Panc1 (cell line): ENCODE results near the gene BOD1L2. TPM values are rescaled to one million over a fixed set of nuclear protein-coding genes. Genes with fewer than 3 reads are reported as not detected.

Experiments
- ATAC-seq: fragments of 200-7000 bp; cut with Tn5 transposase; 2 replicates; pipeline ENCODE4 v1.9.1; 2020; ENCODE audit warnings: mild to moderate bottlenecking, moderate library complexity
- BruUV-seq: library from RNA; stranded (reverse); fragments of 400-500 nt; replicated peaks from 2 replicates; lab custom pipeline; 2021; lab: Mats Ljungman, UMichigan
- CTCF ChIA-PET: fragments of 300-600 bp; sonication (Branson Sonifier 250); formaldehyde crosslinking; loops from one replicate; lab custom pipeline; 2022; ENCODE audit warnings: antibody characterized with exemption; lab: Charles Lee
- POLR2A ChIA-PET: fragments of 300-600 bp; sonication (Branson Sonifier 250); formaldehyde crosslinking; loops from one replicate; lab custom pipeline; 2022; ENCODE audit warnings: antibody characterized with exemption; lab: Charles Lee
- DNase-seq: peaks from one replicate; pipeline ENCODE4 v3.0.0-alpha.2; 2010; ENCODE audit warnings: low read depth, low spot score
- H3K27ac ChIP-seq: 2 replicates; pipeline ENCODE4 v1.5.1; 2011; ENCODE audit warnings: mild to moderate bottlenecking, low read length, inconsistent platforms
- H3K27me3 ChIP-seq: fragments of 200-500 bp; sonication (Bioruptor generic); 2 replicates; pipeline ENCODE4 v1.6.0; 2014; ENCODE audit warnings: low read length, inconsistent platforms; ENCODE audit not compliant: control insufficient read depth, insufficient read depth
- H3K36me3 ChIP-seq: fragments of 200-500 bp; sonication (Bioruptor generic); 2 replicates; pipeline ENCODE4 v1.5.1; 2014; ENCODE audit warnings: inconsistent platforms, mild to moderate bottlenecking, low read length, moderate library complexity; ENCODE audit not compliant: control insufficient read depth, insufficient read depth
- H3K4me1 ChIP-seq: 2 replicates; pipeline ENCODE4 v1.5.1; 2011; ENCODE audit warnings: inconsistent platforms, mild to moderate bottlenecking, low read length, moderate library complexity; ENCODE audit not compliant: control insufficient read depth, insufficient read depth
- H3K4me3 ChIP-seq, 2 experiments: 2 replicates each; pipeline ENCODE4 v1.5.1; 2011 to 2012; ENCODE audit warnings: low read depth in 2 of 2, low read length in 2 of 2, mild to moderate bottlenecking in 2 of 2, inconsistent platforms in 1 of 2, moderate library complexity in 1 of 2
- H3K9me3 ChIP-seq: fragments of 200-500 bp; sonication (Bioruptor generic); 2 replicates; pipeline ENCODE4 v1.5.1; 2014; ENCODE audit warnings: low read depth, mild to moderate bottlenecking, inconsistent platforms, low read length, moderate library complexity; ENCODE audit not compliant: control insufficient read depth, insufficient read depth
- CTCF ChIP-seq: fragments of 450-650 bp; IDR thresholded peaks from 2 replicates; pipeline ENCODE4 v1.5.1; 2017; ENCODE audit warnings: mild to moderate bottlenecking
- POLR2AphosphoS5 ChIP-seq: IDR thresholded peaks from 2 replicates; pipeline ENCODE4 v1.6.1; 2012; ENCODE audit warnings: mild to moderate bottlenecking, low read depth, low read length, moderate library complexity
- SIN3A ChIP-seq: IDR thresholded peaks from 2 replicates; pipeline ENCODE4 v1.6.1; 2012; ENCODE audit warnings: low read depth, mild to moderate bottlenecking, low read length, moderate library complexity, borderline replicate concordance; ENCODE audit not compliant: insufficient read depth
- TCF7L2 ChIP-seq: IDR thresholded peaks from 2 replicates; pipeline ENCODE4 v1.6.1; 2011; ENCODE audit warnings: mild to moderate bottlenecking, low read depth, low read length, inconsistent platforms
- in situ Hi-C: cut with HindIII; loops from 2 replicates; pipeline ENCODE4 v1.10.0; 2016; ENCODE audit warnings: low sequenced_read_pairs, low pct_unique_long_range_greater_than_20kb
- intact Hi-C: fragments of 100-400 bp; cut with micrococcal nuclease; formaldehyde crosslinking; loops from one replicate; pipeline ENCODE4 v1.10.0; 2022; ENCODE audit not compliant: unreplicated experiment
- total RNA-seq: library from RNA; stranded (reverse); gene quantifications from one replicate; pipeline ENCODE4 v1.2.1, GENCODE V29; 2021; ENCODE audit not compliant: unreplicated experiment
- TF ChIP-seq, protein P1 (sequence below), 2 experiments: IDR thresholded peaks; 2 replicates each; pipeline ENCODE4 v1.6.1; 2011 to 2012; ENCODE audit warnings: low read depth in 2 of 2, control low read depth in 1 of 2, low read length in 1 of 2, mild to moderate bottlenecking in 1 of 2, moderate library complexity in 1 of 2; ENCODE audit not compliant: insufficient read depth in 1 of 2

BOD1L2 gene
- total RNA-seq, 1 experiment from 2014 or later, result not detected

- no peak for DNase-seq
These were observed 21.3 kb upstream of the BOD1L2 start for GRCh38 chr18:57125627-57126026.

DNA sequence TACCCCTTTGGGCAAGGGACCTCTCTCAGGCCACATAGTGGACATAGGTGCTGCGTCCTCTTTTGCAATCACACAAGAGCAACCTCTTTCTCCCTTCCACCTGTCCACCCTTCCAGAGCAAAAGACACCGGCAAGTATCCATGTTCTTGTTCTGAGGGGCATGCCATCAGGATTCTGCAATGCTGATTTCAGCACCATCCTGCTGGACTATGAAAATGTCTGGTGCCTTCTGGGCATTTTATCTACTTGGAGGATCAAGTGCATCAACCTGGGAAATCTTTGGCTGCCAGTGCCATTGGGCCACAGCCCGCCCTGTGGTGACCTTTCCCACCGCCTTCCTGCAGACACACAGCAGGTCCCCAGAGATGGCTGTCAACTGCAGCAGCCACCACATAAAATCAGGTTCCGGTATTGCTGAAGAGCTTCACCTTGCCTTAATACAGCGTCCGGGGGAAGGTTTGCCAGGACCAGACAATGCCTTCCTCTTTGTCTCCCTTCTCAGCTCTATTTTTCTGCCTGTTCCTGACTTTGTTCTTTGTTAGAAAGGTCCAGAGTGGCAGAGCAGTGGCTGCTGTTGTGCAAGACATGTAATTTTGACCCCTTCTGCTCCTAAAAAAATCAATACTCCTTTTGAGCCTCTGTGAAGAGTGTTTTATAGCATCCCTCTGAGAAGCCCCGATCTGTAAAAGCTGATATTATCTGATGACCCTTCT lies 18.5 kb upstream of the BOD1L2 start:
- no peaks in the 10 kb centered on the region for H3K4me1 ChIP-seq
- DNase-seq (no peak), ATAC-seq (no peak)
- in situ Hi-C loops, result no loop called here
- no peak overlapping the region for H3K4me3 ChIP-seq
- no peaks in the 10 kb centered on the region for H3K9me3 ChIP-seq
- ChIA-PET POLR2A (no interaction called here), CTCF (no interaction called here)
- intact Hi-C loops, result no loop called here
- no peaks in the 10 kb centered on the region for H3K36me3 ChIP-seq
- BruUV-seq, result no TSS peak
- TF ChIP-seq POLR2AphosphoS5, result no peak
- H3K27ac ChIP-seq, result no peak overlapping the region
- no peaks in the 10 kb centered on the region for H3K27me3 ChIP-seq

More at GRCh38 chr18:57125627-57126026, 21.3 kb upstream of the BOD1L2 start:
- H3K9me3 ChIP-seq, result no peaks in the 10 kb centered on the region
- intact Hi-C loops (no loop called here), in situ Hi-C loops (no loop called here)
- ATAC-seq, result no peak
- no peak overlapping the region for H3K27ac ChIP-seq
- ChIA-PET CTCF (no interaction called here), POLR2A (no interaction called here)
- no peak for TF ChIP-seq CTCF
- no peak for TF ChIP-seq SIN3A
- BruUV-seq, result no TSS peak
- no peak overlapping the region for H3K4me3 ChIP-seq
- no peaks in the 10 kb centered on the region for H3K36me3 ChIP-seq
- no peaks in the 10 kb centered on the region for H3K4me1 ChIP-seq
- H3K27me3 ChIP-seq, result no peaks in the 10 kb centered on the region

GRCh38 chr18:57131101-57131500 lies 15.8 kb upstream of the BOD1L2 start:
- Histone ChIP-seq H3K27me3 (no peaks in the 10 kb centered on the region; the same call in 1 of the 2 replicates), H3K9me3 (no peaks in the 10 kb centered on the region), H3K4me1 (no peaks in the 10 kb centered on the region), H3K36me3 (no peaks in the 10 kb centered on the region), H3K27ac (no peak overlapping the region), H3K4me3 (no peak overlapping the region)
- POLR2A ChIA-PET, result no interaction called here
- DNase-seq (no peak), ATAC-seq (no peak)
- no TSS peak for BruUV-seq
- TF ChIP-seq CTCF (no peak), SIN3A (no peak), POLR2AphosphoS5 (no peak), TCF7L2 (no peak)
- TF ChIP-seq, protein P1, sequence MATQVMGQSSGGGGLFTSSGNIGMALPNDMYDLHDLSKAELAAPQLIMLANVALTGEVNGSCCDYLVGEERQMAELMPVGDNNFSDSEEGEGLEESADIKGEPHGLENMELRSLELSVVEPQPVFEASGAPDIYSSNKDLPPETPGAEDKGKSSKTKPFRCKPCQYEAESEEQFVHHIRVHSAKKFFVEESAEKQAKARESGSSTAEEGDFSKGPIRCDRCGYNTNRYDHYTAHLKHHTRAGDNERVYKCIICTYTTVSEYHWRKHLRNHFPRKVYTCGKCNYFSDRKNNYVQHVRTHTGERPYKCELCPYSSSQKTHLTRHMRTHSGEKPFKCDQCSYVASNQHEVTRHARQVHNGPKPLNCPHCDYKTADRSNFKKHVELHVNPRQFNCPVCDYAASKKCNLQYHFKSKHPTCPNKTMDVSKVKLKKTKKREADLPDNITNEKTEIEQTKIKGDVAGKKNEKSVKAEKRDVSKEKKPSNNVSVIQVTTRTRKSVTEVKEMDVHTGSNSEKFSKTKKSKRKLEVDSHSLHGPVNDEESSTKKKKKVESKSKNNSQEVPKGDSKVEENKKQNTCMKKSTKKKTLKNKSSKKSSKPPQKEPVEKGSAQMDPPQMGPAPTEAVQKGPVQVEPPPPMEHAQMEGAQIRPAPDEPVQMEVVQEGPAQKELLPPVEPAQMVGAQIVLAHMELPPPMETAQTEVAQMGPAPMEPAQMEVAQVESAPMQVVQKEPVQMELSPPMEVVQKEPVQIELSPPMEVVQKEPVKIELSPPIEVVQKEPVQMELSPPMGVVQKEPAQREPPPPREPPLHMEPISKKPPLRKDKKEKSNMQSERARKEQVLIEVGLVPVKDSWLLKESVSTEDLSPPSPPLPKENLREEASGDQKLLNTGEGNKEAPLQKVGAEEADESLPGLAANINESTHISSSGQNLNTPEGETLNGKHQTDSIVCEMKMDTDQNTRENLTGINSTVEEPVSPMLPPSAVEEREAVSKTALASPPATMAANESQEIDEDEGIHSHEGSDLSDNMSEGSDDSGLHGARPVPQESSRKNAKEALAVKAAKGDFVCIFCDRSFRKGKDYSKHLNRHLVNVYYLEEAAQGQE (IDR thresholded peaks at IDR 0.05; ENCODE audit: insufficient read depth in 1 of 2, low read depth in 2 of 2, low read length in 1 of 2), result no peak
- CTCF ChIA-PET, result no interaction called here
- in situ Hi-C loops (no loop called here), intact Hi-C loops (no loop called here)
